Activated T-helper 2 cell treated with anti-CD3 and anti-CD28 coated beads, Interferon-gamma antibody, Interleukin-2, Interleukin-4, amounts not matched to agents 10 μg/mL and 5 μg/mL and 100 μg/mL, durations not matched to agents 14 hours and 24 hours and 36 hours (primary cell): ENCODE measurements around the gene MICAL3. TPM values are rescaled to one million over a fixed set of nuclear protein-coding genes. Genes with fewer than 3 reads are reported as not detected.

Source experiments
- DNase-seq: peaks from one replicate; pipeline ENCODE4 v3.0.0; 2021; ENCODE audit warnings: low spot score
- H3K27ac Mint-ChIP-seq: one replicate; pipeline ENCODE4 v1.8.0; 2021; ENCODE audit warnings: mixed read lengths
- H3K27me3 Mint-ChIP-seq: one replicate; pipeline ENCODE4 v1.8.0; 2021; ENCODE audit warnings: low read depth, mixed read lengths
- H3K36me3 Mint-ChIP-seq: one replicate; pipeline ENCODE4 v1.8.0; 2021; ENCODE audit warnings: low read depth, mixed read lengths
- H3K4me1 Mint-ChIP-seq: one replicate; pipeline ENCODE4 v1.8.0; 2021; ENCODE audit warnings: low read depth, mixed read lengths
- H3K4me3 Mint-ChIP-seq: one replicate; pipeline ENCODE4 v1.8.0; 2021; ENCODE audit warnings: low read depth, mild to moderate bottlenecking, moderate library complexity, mixed read lengths
- H3K9me3 Mint-ChIP-seq: one replicate; pipeline ENCODE4 v1.8.0; 2021; ENCODE audit warnings: mixed read lengths
- intact Hi-C: fragments of 100-400 bp; cut with micrococcal nuclease; formaldehyde crosslinking; loops from one replicate; pipeline ENCODE4 v1.15.1; 2023
- total RNA-seq: library from RNA; stranded (reverse); gene quantifications from 2 replicates; pipeline ENCODE4 v1.2.3, GENCODE V29; 2022

The MICAL3 gene
- total RNA-seq, 1 donor from 2014 or later, result 41.8 TPM

GRCh38 chr22:17869285-17870096 is 154.9 kb downstream of the MICAL3 start:
- Mint-ChIP-seq H3K9me3 (no peaks in the 10 kb centered on the region), H3K4me1 (no peaks in the 10 kb centered on the region), H3K4me3 (no peak overlapping the region)

DNA sequence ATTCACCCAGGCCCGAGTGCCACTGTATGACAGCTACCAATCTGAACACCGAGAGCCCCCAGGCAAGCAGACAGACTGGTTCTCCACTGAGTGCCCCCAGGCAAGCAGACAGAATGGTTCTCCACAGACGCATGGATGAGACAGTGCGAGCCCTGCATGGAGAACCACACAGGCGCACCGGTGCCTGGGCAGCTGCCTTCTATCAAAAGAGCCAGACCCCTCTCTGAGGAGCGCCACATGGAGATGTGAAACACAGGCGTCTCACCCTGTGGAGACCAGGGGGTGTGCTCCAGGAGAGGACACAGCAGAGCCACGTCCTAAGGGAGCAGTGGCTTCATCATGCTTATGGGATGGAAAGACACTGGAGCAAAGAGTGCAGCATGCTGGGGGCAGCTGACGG is 155.6 kb downstream of the MICAL3 start:
- H3K27me3 Mint-ChIP-seq, result no peaks in the 10 kb centered on the region
- no peak for DNase-seq
- H3K27ac Mint-ChIP-seq, result no peak overlapping the region
- intact Hi-C loops, result no loop called here
- H3K9me3 Mint-ChIP-seq, result no peaks in the 10 kb centered on the region
- peaks cover 8% of the 10 kb centered on the region for H3K36me3 Mint-ChIP-seq
- H3K4me1 Mint-ChIP-seq, result no peaks in the 10 kb centered on the region
- H3K4me3 Mint-ChIP-seq, result no peak overlapping the region

More at GRCh38 chr22:17869285-17870096, 154.9 kb downstream of the MICAL3 start:
- H3K27ac Mint-ChIP-seq, result no peak overlapping the region
- intact Hi-C loops, result no loop called here
- no peaks in the 10 kb centered on the region for H3K27me3 Mint-ChIP-seq
- no peak for DNase-seq
- H3K36me3 Mint-ChIP-seq, result peaks cover 3% of the 10 kb centered on the region

DNA sequence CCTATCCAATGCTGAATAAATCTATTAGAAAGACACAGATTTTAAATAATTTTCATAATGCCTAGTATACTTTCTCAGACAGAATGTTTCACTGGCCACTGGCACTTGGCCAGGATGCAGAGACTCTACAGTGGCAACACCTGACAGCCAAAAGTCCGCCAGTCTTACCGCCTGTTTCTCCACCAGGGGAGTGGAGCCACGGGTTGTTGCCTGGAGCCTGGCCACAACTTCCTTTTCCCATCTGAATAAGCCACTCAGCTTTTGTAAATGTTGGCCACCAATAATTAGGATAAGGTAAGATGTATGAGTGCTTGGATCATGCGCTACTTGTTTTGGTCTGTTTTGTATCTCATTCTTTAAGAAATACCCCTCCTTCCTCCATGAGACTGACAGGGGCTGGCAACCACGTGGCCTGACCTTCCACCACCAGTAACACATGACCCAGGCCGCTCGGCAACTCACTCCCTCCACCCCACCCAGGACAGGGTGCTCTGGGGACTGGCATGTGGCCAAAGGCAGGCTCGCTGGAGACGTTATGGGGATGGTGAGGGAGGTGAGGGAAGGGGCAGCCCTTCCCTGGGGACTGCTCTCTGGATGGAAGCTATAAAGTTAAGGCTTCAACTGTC is 157.1 kb downstream of the MICAL3 start:
- H3K27me3 Mint-ChIP-seq, result no peaks in the 10 kb centered on the region
- H3K36me3 Mint-ChIP-seq, result peaks cover 8% of the 10 kb centered on the region
- H3K27ac Mint-ChIP-seq, result no peak overlapping the region
- H3K4me3 Mint-ChIP-seq, result no peak overlapping the region
- H3K4me1 Mint-ChIP-seq, result peaks cover 8% of the 10 kb centered on the region
- intact Hi-C loops, result no loop called here
- H3K9me3 Mint-ChIP-seq, result no peaks in the 10 kb centered on the region
- no peak for DNase-seq

DNA sequence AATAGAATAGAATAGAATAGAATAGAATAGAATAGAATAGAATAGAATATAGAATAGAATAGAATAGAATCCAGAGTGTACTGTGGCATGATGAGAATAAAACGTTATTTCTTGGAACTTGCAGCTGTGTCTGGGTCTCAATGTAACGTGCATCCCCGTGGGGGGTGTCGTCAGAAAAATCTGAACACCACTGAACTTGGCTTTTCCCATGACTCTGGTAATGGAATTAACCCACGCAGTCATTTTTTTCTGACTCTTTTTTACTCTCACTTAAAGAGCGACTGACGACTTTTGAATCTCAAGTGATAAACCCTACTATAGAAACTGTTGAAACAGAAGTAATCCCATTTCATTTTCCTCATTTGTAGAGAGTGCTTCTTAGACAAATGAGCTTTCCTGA is 157.7 kb downstream of the MICAL3 start:
- no peak overlapping the region for H3K27ac Mint-ChIP-seq
- H3K9me3 Mint-ChIP-seq, result no peaks in the 10 kb centered on the region
- H3K4me1 Mint-ChIP-seq, result peaks cover 8% of the 10 kb centered on the region
- H3K36me3 Mint-ChIP-seq, result peaks cover 8% of the 10 kb centered on the region
- H3K4me3 Mint-ChIP-seq, result no peak overlapping the region
- H3K27me3 Mint-ChIP-seq, result no peaks in the 10 kb centered on the region
- DNase-seq, result no peak
- intact Hi-C loops, result no loop called here

GRCh38 chr22:17866127-17866526 is 158.2 kb downstream of the MICAL3 start:
- Mint-ChIP-seq H3K4me1 (peaks cover 8% of the 10 kb centered on the region), H3K36me3 (peaks cover 6% of the 10 kb centered on the region), H3K27me3 (no peaks in the 10 kb centered on the region), H3K27ac (no peak overlapping the region), H3K9me3 (no peaks in the 10 kb centered on the region), H3K4me3 (no peak overlapping the region)
- intact Hi-C loops, result no loop called here
- no peak for DNase-seq

- Mint-ChIP-seq H3K4me3 (no peak overlapping the region), H3K27me3 (no peaks in the 10 kb centered on the region), H3K36me3 (peaks cover 6% of the 10 kb centered on the region), H3K4me1 (peaks cover 8% of the 10 kb centered on the region), H3K9me3 (no peaks in the 10 kb centered on the region), H3K27ac (no peak overlapping the region)
- intact Hi-C loops, result no loop called here
- DNase-seq, result no peak
Observed at GRCh38 chr22:17865183-17866055, 158.9 kb downstream of the MICAL3 start.

DNA sequence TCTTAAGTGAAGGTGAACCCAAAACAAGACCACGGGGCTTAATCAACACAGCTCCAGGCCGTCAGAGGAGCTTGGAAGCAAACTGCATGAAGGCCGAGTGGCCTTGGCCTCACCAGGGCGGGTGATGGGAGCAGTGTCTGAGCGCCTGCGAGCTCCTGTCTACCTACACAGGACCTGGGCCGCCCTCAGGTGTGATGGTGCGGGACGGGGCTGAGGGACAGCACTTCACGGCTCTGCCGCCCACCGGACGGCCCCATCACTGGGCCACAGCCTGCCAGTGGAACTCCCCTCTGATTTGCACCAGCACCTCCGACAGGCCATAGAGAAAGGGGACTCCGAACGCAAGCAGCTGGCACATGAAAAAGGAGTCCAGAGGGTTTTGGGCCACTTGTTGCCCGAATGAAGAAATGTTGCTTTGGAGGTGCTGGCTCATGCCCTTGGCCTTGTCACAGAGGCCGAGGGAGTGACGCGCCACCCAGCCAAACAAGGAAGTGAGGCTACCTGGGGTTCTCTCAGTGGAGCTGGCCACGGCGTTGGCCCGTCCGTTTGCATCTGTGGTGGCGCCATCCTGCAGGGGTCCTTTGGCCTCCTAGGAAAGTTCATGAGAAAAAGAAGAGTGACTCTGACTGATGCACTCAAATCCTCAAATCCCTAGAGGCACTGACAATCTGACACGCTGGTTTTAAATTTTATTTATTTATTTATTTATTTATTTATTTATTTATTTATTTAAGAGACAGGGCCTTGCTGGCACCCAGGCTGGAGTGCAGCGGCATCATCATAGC is 159.8 kb downstream of the MICAL3 start:
- Mint-ChIP-seq H3K27ac (no peak overlapping the region), H3K36me3 (peaks cover 6% of the 10 kb centered on the region), H3K4me3 (no peak overlapping the region), H3K27me3 (no peaks in the 10 kb centered on the region), H3K9me3 (no peaks in the 10 kb centered on the region), H3K4me1 (peaks cover 8% of the 10 kb centered on the region)
- no peak for DNase-seq
- intact Hi-C loops, result no loop called here

DNA sequence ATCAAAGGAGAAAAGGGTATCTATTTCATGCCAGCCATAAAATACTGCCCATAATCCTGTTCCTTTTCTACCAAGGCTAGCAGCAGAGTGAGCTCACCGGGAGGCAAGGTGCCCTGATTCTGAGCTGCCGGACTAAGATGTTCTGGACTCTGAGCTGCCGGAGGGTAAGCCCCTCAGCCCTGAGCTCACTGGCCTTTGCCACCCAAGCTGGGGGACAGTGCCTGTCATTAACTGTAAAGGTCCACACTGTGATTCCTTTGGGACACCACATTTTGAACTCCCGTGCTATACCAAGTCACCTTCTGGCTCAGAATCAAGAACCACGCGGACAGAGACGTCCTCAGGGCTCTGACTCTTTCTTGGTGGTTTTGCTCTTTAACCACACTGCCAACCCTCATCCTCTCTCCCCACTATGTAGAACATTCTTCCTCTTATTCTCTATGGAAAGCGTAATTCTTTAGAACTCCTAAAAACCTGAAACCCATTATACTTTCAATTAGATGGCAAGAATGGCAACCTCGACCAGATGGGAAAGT is 161.6 kb downstream of the MICAL3 start:
- no peak overlapping the region for H3K4me3 Mint-ChIP-seq
- H3K4me1 Mint-ChIP-seq, result peaks cover 8% of the 10 kb centered on the region
- no peaks in the 10 kb centered on the region for H3K27me3 Mint-ChIP-seq
- intact Hi-C loops, result no loop called here
- no peaks in the 10 kb centered on the region for H3K9me3 Mint-ChIP-seq
- DNase-seq, result no peak
- H3K36me3 Mint-ChIP-seq, result peaks cover 6% of the 10 kb centered on the region
- H3K27ac Mint-ChIP-seq, result no peak overlapping the region

GRCh38 chr22:17861909-17862308 is 162.5 kb downstream of the MICAL3 start:
- Mint-ChIP-seq H3K36me3 (peaks cover 6% of the 10 kb centered on the region), H3K27me3 (no peaks in the 10 kb centered on the region), H3K4me1 (peaks cover 8% of the 10 kb centered on the region), H3K27ac (no peak overlapping the region), H3K4me3 (no peak overlapping the region), H3K9me3 (no peaks in the 10 kb centered on the region)
- intact Hi-C loops, result no loop called here
- no peak for DNase-seq

DNA sequence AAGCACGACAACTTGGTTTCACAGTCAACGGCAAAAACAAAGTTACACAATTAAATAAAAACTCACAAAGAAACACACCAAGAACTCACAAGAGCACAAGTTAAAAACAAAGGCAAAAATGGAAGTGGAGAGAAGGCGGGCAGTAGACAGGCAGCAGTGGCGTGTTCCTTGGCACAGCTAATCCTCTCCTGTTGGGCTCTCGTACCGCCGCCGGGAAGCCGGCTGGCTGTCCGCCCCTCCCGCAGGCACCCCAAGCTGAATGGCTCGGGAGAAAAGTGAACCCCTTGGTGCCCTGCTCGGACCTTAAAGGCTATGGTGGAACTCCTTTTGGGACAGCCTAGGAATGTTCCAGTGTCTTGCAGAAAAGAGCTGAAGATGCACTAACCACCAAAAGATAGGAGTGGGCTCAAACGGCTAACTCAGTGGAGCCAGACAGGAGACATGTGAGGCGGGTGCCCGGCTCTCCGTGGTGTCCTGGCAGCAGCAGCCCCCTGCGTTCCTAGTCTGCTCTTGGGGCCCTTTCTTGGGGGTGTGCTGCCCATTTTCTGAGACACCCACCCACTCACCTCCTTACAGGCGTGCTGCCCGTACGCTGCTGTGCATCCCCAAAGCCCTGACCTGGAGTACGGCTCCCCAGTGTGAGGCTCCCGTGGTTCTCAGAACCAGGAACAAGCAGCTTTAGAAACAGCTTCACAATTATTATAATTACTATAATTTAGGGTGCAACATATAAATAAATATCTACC is 164.0 kb downstream of the MICAL3 start:
- H3K36me3 Mint-ChIP-seq, result peaks cover 6% of the 10 kb centered on the region
- peaks cover 8% of the 10 kb centered on the region for H3K4me1 Mint-ChIP-seq
- H3K4me3 Mint-ChIP-seq, result no peak overlapping the region
- no peaks in the 10 kb centered on the region for H3K9me3 Mint-ChIP-seq
- H3K27me3 Mint-ChIP-seq, result no peaks in the 10 kb centered on the region
- no peak for DNase-seq
- H3K27ac Mint-ChIP-seq, result no peak overlapping the region
- intact Hi-C loops, result no loop called here

- H3K27me3 Mint-ChIP-seq, result no peaks in the 10 kb centered on the region
- H3K4me1 Mint-ChIP-seq, result peaks cover 5% of the 10 kb centered on the region
- no peaks in the 10 kb centered on the region for H3K9me3 Mint-ChIP-seq
- no peaks in the 10 kb centered on the region for H3K36me3 Mint-ChIP-seq
- H3K27ac Mint-ChIP-seq, result no peak overlapping the region
- no peak overlapping the region for H3K4me3 Mint-ChIP-seq
- intact Hi-C loops, result no loop called here
- DNase-seq, result no peak
Observed at GRCh38 chr22:17858033-17858432, 166.3 kb downstream of the MICAL3 start.
